ENCODE data around the gene HSPB1.

Gene HSPB1

GRCh38 chr7:76315364-76315763, 12.9 kb downstream of the HSPB1 start:
- DNase-seq (ENCODE audit: insufficient read length, low spot score) (no peak), FAIRE-seq (no peak)
- peak; percentile 68 for TF ChIP-seq CTCF (IDR thresholded peaks at IDR 0.05; ENCODE audit: insufficient read depth, missing control alignments)

GRCh38 chr7:76316984-76317781, 14.7 kb downstream of the HSPB1 start:
- DNase-seq (ENCODE audit: insufficient read length, low spot score) (no peak), FAIRE-seq (no peak)
- no peak for TF ChIP-seq CTCF (IDR thresholded peaks at IDR 0.05; ENCODE audit: insufficient read depth, missing control alignments)

GRCh38 chr7:76317782-76318487, 15.5 kb downstream of the HSPB1 start:
- FAIRE-seq = no peak
- DNase-seq (ENCODE audit: insufficient read length, low spot score) = peak; percentile 98
- TF ChIP-seq CTCF (IDR thresholded peaks at IDR 0.05; ENCODE audit: insufficient read depth, missing control alignments) = no peak

GRCh38 chr7:76318488-76319353, 16.2 kb downstream of the HSPB1 start:
- DNase-seq (ENCODE audit: insufficient read length, low spot score) = peak; percentile 45
- no peak for TF ChIP-seq CTCF (IDR thresholded peaks at IDR 0.05; ENCODE audit: insufficient read depth, missing control alignments)
- FAIRE-seq = no peak

- DNase-seq (ENCODE audit: insufficient read length, low spot score) (no peak), FAIRE-seq (no peak)
- no peak for TF ChIP-seq CTCF (IDR thresholded peaks at IDR 0.05; ENCODE audit: insufficient read depth, missing control alignments)
Measured at GRCh38 chr7:76325092-76325491, 22.6 kb downstream of the HSPB1 start.

GRCh38 chr7:76325811-76326210, 23.3 kb downstream of the HSPB1 start:
- no peak for FAIRE-seq

More at GRCh38 chr7:76325811-76326210, 23.3 kb downstream of the HSPB1 start:
- no peak for TF ChIP-seq CTCF (IDR thresholded peaks at IDR 0.05; ENCODE audit: insufficient read depth, missing control alignments)
- no peak for DNase-seq (ENCODE audit: insufficient read length, low spot score)

All from D721Med (cell line).